Lung microvascular endothelial cell (primary cell): ENCODE measurements around the gene FBXL13. TPM values are rescaled to one million over a fixed set of nuclear protein-coding genes. Genes with fewer than 3 reads are reported as not detected.
"Not testable (repeated sequence)": the region's sequence is repeated elsewhere in the genome, so short reads cannot be mapped to it uniquely, and the experiment has no call there.

Experiments used
- DNase-seq, 2 donors: peaks; one replicate each; pipeline versions ENCODE4 v3.0.0 to v3.0.0-alpha.2; 2010; ENCODE audit warnings: low read depth in 2 of 2
- total RNA-seq: library from RNA; depleted of rRNA; stranded (reverse); fragments of >200 nt; gene quantifications from 2 replicates; pipeline ENCODE4 v1.2.1, GENCODE V29; 2014

FBXL13 gene
- total RNA-seq, 1 donor from 2014 or later: 0.20 TPM

DNA sequence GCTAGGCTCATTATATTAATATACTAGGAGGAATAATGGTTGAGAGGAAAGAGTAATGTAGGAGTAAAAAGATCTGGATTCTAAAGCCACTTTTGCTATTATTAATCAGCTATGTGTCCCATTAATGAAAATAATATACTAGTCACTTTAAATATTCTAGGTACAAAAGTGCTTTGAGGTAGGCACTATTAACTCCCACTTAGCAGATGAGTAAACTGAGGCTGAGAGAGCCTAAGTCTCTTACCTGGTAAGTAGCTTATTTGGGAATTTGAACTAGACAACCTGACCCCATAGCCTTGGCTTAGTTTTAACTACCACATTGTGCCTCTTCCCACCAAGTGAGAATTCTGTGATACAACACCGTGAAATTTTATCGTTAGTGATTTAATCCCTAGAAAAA lies 6.3 kb upstream of the FBXL13 start:
- DNase-seq: no peak

- no peak for DNase-seq
These were observed 5.2 kb upstream of the FBXL13 start for GRCh38 chr7:103079836-103080235.

- DNase-seq: not testable (repeated sequence)
These were observed 3.6 kb upstream of the FBXL13 start for GRCh38 chr7:103078226-103078625.

GRCh38 chr7:103077318-103077717 lies 2.7 kb upstream of the FBXL13 start:
- no peak for DNase-seq

DNA sequence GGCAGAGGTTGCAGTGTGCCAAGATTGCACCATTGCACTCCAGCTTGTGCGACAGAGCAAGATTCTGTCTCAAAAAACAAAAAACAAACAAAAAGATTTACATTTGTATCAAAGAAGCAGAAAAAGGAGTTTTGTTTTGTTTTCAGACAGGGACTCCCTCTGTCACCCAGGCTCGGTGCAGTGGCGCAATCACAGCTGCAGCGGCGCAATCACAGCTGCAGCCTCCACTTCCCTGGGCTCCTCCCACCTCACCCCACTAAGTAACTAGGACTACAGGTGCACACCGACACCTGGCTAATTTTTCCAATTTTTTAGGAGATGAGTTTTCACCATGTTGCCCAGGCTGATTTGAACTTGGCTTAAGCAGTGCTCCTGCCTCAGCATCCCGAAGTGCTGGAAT lies 2.2 kb upstream of the FBXL13 start:
- no peak for DNase-seq

- DNase-seq: peak; percentile 56 to 57
These were observed 832 bp upstream of the FBXL13 start for GRCh38 chr7:103075337-103075918.

DNA sequence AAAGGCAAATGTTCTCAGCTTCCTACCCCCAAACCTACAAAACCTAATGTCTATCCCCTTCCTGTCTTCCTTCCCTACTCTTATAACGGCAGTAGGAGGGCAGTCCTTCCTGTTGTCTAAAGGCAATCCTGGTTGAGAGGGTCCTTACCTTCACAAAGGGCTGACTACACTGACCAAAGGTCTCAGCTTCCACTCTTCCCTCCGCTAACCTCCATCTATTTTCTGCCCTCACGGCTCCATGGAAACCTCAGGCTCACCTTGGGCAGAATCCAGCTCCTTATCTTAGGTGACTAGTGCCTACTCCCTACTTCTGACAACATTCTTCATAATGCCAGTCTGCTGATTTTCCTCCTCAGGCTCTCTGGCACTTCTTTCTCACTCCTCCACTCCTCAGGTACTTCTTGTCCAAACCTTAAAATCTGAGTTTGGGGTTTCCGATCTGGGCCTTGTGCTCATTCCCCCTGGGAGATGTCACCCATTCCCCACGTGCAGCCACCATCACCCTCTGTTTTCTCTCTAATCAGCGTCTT lies 542 bp downstream of the FBXL13 start:
- DNase-seq: no peak

- no peak for DNase-seq
These were observed 3.6 kb downstream of the FBXL13 start for GRCh38 chr7:103071000-103071399.

DNA sequence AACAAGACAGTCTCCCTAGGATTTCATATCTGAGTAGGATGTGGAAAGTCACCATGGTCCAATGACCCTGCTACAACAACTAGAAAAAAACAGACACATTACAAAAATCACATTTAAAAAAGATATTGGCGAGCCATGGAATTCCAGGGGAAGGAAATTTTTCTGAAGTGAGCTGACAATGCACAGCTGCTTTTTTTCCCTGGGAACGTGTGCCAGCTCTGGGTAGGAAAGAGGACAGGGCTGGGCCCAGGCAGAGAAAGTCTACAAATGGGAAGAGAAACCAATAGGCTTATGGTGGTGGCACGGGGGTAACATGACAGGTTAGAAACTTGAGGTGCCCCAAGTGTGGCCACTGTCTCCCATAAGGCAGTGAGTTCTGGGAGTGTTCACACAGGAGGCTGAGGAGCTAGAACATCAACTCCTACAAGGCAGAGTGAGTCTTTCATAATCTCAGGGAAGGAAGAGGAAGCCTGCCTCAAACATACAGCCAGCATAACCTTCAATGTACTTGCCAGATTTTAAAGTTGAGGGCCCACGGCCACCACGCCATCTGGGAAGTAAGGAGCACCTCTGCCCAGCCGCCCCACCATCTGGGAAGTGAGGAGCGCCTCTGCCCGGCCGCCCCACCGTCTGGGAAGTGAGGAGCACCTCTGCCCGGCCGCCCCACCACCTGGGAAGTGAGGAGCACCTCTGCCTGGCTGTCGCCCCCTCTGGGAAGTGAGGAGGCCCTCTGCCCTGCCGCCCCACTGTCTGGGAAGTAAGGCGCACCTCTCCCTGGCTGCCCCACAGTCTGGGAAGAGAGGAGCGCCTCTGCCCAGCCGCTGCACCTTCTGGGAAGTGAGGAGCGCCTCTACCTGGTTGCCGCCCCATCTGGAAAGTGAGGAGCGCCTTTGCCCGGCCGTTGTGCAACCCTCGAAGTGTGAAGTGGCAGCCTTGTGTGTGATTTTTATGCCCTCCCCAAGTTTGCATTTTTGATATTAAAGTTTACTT lies 5.9 kb downstream of the FBXL13 start:
- peak in 1 of 2 donors; percentile 54 for DNase-seq

GRCh38 chr7:103065667-103066066 lies 8.9 kb downstream of the FBXL13 start:
- peak; percentile 60 to 63 for DNase-seq

DNA sequence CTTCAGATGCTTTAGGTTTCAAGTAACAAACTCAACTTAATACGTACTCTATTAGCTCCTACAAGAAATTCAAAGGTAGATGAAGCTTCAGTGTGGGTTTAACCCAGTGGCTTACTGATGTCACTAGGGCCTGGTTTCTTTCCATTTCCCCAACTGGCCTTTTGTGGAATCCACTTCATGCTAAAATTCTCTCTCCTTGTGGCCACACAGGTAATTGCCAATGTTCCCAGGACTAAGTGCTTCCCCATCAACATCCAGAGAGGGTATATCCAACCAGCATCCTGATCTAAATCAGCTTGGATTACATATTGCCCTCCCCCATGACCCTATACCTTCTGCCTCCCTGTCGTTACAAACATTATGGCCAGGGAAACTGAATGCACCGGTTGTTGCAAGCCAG lies 10.7 kb downstream of the FBXL13 start:
- DNase-seq: no peak

DNA sequence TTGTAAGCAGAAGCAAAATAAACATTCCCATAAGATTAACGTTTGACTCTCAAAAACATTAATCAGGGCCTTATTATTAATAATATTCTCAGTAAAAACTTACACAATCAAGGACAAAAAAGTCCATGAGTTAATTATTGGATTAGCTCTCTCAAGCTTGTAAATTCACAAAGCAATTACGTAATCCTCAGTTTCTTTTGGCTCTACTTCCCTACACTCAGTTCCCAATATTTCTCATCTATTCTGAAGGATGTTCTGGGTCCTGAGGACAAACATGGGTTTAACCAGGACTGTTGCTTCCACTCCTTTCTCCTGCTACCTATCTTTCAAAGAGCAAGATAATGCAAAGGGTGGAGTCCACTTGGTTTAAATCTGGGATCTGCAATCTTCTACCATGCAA lies 15.1 kb downstream of the FBXL13 start:
- DNase-seq: no peak

- DNase-seq: no peak
These were observed 16.5 kb downstream of the FBXL13 start for GRCh38 chr7:103058122-103058521.

- not testable (repeated sequence) for DNase-seq
These were observed 18.6 kb downstream of the FBXL13 start for GRCh38 chr7:103056006-103056405.

- no peak for DNase-seq
These were observed 23.1 kb downstream of the FBXL13 start for GRCh38 chr7:103051519-103051918.

DNA sequence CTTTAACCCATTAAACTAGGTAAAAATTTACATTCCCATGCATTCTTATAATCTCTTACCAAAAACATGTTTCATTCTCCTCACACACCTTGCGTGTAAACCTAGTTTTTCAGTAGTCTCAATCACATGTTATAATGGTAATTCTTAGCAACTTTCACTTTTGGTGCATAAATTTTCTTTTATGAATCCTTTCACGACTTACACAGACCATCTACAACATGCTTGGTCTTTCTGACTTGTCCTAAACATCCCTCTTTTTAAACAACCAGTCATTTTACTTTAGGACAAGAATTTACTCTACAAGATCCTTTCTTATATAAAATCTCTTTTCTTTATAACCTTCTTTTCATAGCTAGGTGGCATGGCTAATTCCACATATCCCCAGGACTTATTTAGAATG lies 25.8 kb downstream of the FBXL13 start:
- peak in 1 of 2 donors; percentile 7 for DNase-seq

DNA sequence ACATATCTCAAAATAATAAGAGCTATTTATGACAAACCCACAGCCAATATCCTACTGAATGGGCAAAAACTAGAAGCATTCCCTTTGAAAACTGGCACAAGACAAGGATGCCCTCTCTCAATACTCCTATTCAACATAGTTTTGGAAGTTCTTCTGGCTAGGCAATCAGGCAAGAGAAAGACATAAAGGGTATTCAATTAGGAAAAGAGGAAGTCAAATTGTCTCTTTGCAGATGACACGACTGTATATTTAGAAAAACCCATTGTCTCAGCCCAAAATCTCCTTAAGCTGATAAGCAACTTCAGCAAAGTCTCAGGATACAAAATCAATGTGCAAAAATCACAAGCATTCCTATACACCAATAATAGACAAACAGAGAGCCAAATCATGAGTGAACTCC lies 32.8 kb downstream of the FBXL13 start:
- DNase-seq: not testable (repeated sequence)

- peak in 1 of 2 donors; percentile 37 for DNase-seq
These were observed 36.5 kb downstream of the FBXL13 start for GRCh38 chr7:103037823-103038739.

GRCh38 chr7:103037476-103037822 lies 37.1 kb downstream of the FBXL13 start:
- DNase-seq: no peak

DNA sequence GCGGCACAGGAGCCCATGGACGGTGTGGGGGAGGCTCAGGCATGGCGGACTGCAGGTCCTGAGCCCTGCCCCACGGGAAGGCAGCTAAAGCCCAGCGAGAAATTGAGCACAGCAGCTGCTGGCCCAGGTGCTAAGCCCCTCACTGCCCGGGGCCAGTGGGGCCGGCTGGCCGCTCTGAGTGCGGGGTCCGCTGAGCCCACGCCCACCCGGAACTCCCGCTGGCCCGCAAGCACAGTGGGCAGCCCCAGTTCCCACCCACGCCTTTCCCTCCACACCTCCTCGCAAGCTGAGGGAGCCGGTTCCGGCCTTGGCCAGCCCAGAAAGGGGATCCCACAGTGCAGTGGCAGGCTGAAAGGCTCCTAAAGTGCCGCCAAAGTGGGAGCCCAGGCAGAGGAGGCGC lies 40.3 kb downstream of the FBXL13 start:
- DNase-seq: not testable (repeated sequence)

- DNase-seq: no peak
These were observed 42.8 kb downstream of the FBXL13 start for GRCh38 chr7:103031781-103032180.

GRCh38 chr7:103031024-103031423 lies 43.6 kb downstream of the FBXL13 start:
- DNase-seq: no peak
